Measurements from ENCODE around the gene RNPEP.

DNA sequence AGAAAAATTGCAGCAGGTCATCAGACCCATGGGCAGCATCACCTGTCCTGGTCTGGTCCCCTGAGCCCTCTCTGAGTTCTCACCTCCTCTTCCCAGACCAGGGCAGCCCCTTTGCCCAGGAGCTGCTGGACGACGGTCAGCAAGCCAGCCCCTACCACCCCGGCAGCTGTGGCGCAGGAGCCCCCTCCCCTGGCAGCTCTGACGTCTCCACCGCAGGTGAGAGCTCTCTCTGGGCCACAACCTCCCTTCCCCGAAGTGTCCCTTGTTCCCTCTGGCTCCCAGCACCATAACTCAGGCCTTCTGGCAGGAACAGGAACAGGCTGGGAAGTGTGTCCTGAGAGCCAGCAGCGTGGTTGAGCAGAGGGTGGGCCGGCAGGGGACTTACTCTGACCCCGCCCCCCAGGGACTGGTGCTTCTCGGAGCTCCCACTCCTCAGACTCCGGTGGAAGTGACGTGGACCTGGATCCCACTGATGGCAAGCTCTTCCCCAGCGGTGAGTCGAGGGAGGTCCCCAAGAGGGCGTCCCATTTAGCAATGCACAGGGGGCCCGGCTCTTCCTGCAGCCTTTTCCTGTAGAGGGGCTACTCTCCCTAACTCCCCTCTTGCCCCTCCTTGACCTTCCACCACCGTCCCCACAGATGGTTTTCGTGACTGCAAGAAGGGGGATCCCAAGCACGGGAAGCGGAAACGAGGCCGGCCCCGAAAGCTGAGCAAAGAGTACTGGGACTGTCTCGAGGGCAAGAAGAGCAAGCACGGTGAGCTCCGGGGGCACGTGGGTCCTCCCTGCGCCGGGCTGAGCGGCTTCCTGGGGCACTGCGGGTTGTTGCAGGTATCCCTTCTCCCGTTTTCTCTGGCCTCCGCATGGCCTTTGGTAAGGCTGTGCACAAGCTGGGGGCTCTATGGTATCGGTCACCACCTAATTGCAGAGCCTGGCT lies 30.4 kb downstream of the RNPEP start:
- TF ChIP-seq CTCF (IDR thresholded peaks at IDR 0.05), result no peak
- no peak for TF ChIP-seq POLR2A (IDR thresholded peaks at IDR 0.05)

Data from tibial nerve (tissue), 3 donors.